Chondrocyte (in vitro differentiated cells): ENCODE data around the gene TUFT1. TPM values are rescaled to one million over a fixed set of nuclear protein-coding genes. Genes with fewer than 3 reads are reported as not detected.

Experiments
- DNase-seq: peaks from one replicate; pipeline ENCODE4 v3.0.0; 2021; ENCODE audit warnings: mixed read lengths, low spot score
- H3K27ac Mint-ChIP-seq: one replicate; pipeline ENCODE4 v1.8.0; 2021; ENCODE audit warnings: mild to moderate bottlenecking, moderate library complexity, mixed read lengths; ENCODE audit not compliant: unreplicated experiment
- H3K27me3 Mint-ChIP-seq: 2 replicates; pipeline ENCODE4 v1.8.0; 2021; ENCODE audit warnings: low read depth, mixed read lengths
- H3K36me3 Mint-ChIP-seq: 2 replicates; pipeline ENCODE4 v1.8.0; 2021; ENCODE audit warnings: low read depth, mixed read lengths
- H3K4me1 Mint-ChIP-seq: 2 replicates; pipeline ENCODE4 v1.8.0; 2021; ENCODE audit warnings: low read depth, mild to moderate bottlenecking, mixed read lengths
- H3K4me3 Mint-ChIP-seq: one replicate; pipeline ENCODE4 v1.8.0; 2021; ENCODE audit warnings: mild to moderate bottlenecking, moderate library complexity, mixed read lengths; ENCODE audit not compliant: unreplicated experiment
- H3K9me3 Mint-ChIP-seq: 2 replicates; pipeline ENCODE4 v1.8.0; 2021; ENCODE audit warnings: low read depth, mixed read lengths
- CTCF ChIP-seq: fragments of 200-600 bp; sonication (generic); IDR thresholded peaks from 2 replicates; pipeline ENCODE4 v1.5.0; 2021; ENCODE audit warnings: antibody characterized with exemption, mild to moderate bottlenecking, moderate library complexity
- total RNA-seq: library from RNA; stranded (reverse); gene quantifications from 3 replicates; pipeline ENCODE4 v1.2.1, GENCODE V29; 2021

Gene TUFT1
- total RNA-seq, 1 donor from 2014 or later = 33.0 TPM

GRCh38 chr1:151584780-151585179 lies 44.7 kb downstream of the TUFT1 start:
- H3K9me3 Mint-ChIP-seq = no peaks in the 10 kb centered on the region
- no peak overlapping the region for H3K4me3 Mint-ChIP-seq
- H3K27me3 Mint-ChIP-seq = no peaks in the 10 kb centered on the region
- no peak overlapping the region for H3K27ac Mint-ChIP-seq
- DNase-seq = no peak
- H3K4me1 Mint-ChIP-seq = peaks cover 18% of the 10 kb centered on the region
- TF ChIP-seq CTCF = no peak
- H3K36me3 Mint-ChIP-seq = peaks cover 26% of the 10 kb centered on the region

GRCh38 chr1:151585622-151586021 lies 45.5 kb downstream of the TUFT1 start:
- Mint-ChIP-seq H3K4me1 (peaks cover 18% of the 10 kb centered on the region), H3K36me3 (peaks cover 21% of the 10 kb centered on the region), H3K4me3 (no peak overlapping the region), H3K27me3 (no peaks in the 10 kb centered on the region), H3K9me3 (peaks cover 4% of the 10 kb centered on the region), H3K27ac (peak overlapping the region; percentile 10)
- no peak for DNase-seq
- no peak for TF ChIP-seq CTCF

- Mint-ChIP-seq H3K36me3 (no peaks in the 10 kb centered on the region), H3K9me3 (peaks cover 14% of the 10 kb centered on the region), H3K27me3 (no peaks in the 10 kb centered on the region), H3K4me3 (no peak overlapping the region), H3K27ac (no peak overlapping the region), H3K4me1 (peaks cover 10% of the 10 kb centered on the region)
- no peak for DNase-seq
- TF ChIP-seq CTCF = no peak
These were observed 50.9 kb downstream of the TUFT1 start for GRCh38 chr1:151590961-151591360.

- Mint-ChIP-seq H3K4me3 (peak overlapping the region; percentile 44), H3K4me1 (peaks cover 20% of the 10 kb centered on the region), H3K36me3 (no peaks in the 10 kb centered on the region), H3K9me3 (peaks cover 14% of the 10 kb centered on the region), H3K27me3 (no peaks in the 10 kb centered on the region), H3K27ac (no peak overlapping the region)
- DNase-seq = no peak
- no peak for TF ChIP-seq CTCF
These were observed 53.6 kb downstream of the TUFT1 start for GRCh38 chr1:151593730-151594129.

GRCh38 chr1:151594143-151594625 lies 54.1 kb downstream of the TUFT1 start:
- TF ChIP-seq CTCF = peak; percentile 97
- DNase-seq = no peak

More at GRCh38 chr1:151594143-151594625, 54.1 kb downstream of the TUFT1 start:
- Mint-ChIP-seq H3K36me3 (no peaks in the 10 kb centered on the region), H3K4me3 (peak overlapping the region; percentile 44), H3K4me1 (peaks cover 20% of the 10 kb centered on the region), H3K9me3 (peaks cover 14% of the 10 kb centered on the region), H3K27me3 (no peaks in the 10 kb centered on the region), H3K27ac (no peak overlapping the region)
